Activated gamma-delta T cell (primary cell): Measurements from ENCODE around the gene UNKL.

Experiments
- DNase-seq: peaks from one replicate; lab custom pipeline; 2025; lab: John Stamatoyannopoulos, UW

Gene UNKL

GRCh38 chr16:1430759-1431496 is 16.4 kb upstream of the UNKL start, which contains the start of gene PERCC1:
PERCC1 (plus strand) TSS chr16:1431078; CDS start chr16:1432594, 1,516 bp downstream.
- DNase-seq, result no peak

- DNase-seq, result no peak
Measured at GRCh38 chr16:1430214-1430758, 15.8 kb upstream of the UNKL start.

GRCh38 chr16:1429631-1430030 is 15.1 kb upstream of the UNKL start:
- no peak for DNase-seq

GRCh38 chr16:1429012-1429411 is 14.5 kb upstream of the UNKL start:
- no peak for DNase-seq

- no peak for DNase-seq
Measured at GRCh38 chr16:1428511-1428910, 14.0 kb upstream of the UNKL start.

- DNase-seq, result no peak
Measured at GRCh38 chr16:1427473-1428461, 13.3 kb upstream of the UNKL start.

- DNase-seq, result no peak
Measured at GRCh38 chr16:1426734-1427471, 12.4 kb upstream of the UNKL start.

- no peak for DNase-seq
Measured at GRCh38 chr16:1425616-1426370, 11.3 kb upstream of the UNKL start.

- no peak for DNase-seq
Measured at GRCh38 chr16:1424028-1424427, 9.5 kb upstream of the UNKL start.

GRCh38 chr16:1422076-1422475 is 7.6 kb upstream of the UNKL start:
- DNase-seq, result no peak

GRCh38 chr16:1420111-1420539 is 5.6 kb upstream of the UNKL start:
- DNase-seq, result no peak

GRCh38 chr16:1416521-1416941 is 2.0 kb upstream of the UNKL start:
- no peak for DNase-seq

- peak; percentile 41 for DNase-seq
Measured at GRCh38 chr16:1413684-1414531, 596 bp downstream of the UNKL start.

- no peak for DNase-seq
Measured at GRCh38 chr16:1412847-1413246, 1.7 kb downstream of the UNKL start.

- DNase-seq, result peak; percentile 92
Measured at GRCh38 chr16:1408171-1408837, 6.2 kb downstream of the UNKL start.

GRCh38 chr16:1407753-1408152 is 6.8 kb downstream of the UNKL start:
- no peak for DNase-seq

GRCh38 chr16:1403733-1404132 is 10.8 kb downstream of the UNKL start:
- no peak for DNase-seq

GRCh38 chr16:1403036-1403435 is 11.5 kb downstream of the UNKL start:
- no peak for DNase-seq

GRCh38 chr16:1401758-1402154 is 12.7 kb downstream of the UNKL start:
- DNase-seq, result no peak
